ENCODE data around the gene EFCAB13.

DNA sequence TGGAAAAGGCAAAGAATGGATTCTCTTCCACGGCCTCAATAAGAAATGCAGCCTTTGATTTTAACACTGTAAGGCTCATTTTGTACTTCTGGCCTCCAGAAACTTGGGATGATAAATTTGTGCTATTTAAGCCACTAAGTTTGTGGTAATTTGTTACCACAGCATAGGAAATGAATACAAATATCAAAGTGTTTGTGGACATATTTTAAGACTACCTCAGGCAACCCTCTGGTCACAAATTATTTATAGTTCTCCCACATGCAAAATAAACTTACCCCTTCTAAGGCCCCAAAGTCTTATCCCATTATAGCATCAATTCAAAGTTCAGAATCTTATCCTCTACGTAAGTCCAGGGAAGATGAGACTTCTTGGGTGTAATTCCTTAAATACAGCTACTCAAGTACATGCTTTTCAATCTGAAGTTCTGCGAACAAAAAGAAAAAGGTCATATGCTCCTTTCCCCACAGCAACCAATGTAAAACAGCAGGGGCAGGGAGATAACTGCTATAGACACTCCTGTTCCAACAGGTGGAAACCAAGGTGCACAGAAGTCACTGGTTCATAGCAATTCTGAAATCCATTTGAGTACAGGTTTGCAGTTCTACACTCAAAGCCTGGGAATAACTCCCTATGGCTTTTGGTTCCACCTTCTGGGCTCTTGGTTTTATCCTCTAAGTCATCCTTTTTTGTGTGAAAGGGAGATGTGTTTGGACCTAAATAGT is 5.4 kb upstream of the EFCAB13 start:
- TF ChIP-seq, protein P1, sequence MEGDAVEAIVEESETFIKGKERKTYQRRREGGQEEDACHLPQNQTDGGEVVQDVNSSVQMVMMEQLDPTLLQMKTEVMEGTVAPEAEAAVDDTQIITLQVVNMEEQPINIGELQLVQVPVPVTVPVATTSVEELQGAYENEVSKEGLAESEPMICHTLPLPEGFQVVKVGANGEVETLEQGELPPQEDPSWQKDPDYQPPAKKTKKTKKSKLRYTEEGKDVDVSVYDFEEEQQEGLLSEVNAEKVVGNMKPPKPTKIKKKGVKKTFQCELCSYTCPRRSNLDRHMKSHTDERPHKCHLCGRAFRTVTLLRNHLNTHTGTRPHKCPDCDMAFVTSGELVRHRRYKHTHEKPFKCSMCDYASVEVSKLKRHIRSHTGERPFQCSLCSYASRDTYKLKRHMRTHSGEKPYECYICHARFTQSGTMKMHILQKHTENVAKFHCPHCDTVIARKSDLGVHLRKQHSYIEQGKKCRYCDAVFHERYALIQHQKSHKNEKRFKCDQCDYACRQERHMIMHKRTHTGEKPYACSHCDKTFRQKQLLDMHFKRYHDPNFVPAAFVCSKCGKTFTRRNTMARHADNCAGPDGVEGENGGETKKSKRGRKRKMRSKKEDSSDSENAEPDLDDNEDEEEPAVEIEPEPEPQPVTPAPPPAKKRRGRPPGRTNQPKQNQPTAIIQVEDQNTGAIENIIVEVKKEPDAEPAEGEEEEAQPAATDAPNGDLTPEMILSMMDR (IDR thresholded peaks at IDR 0.05), result no peak
- TF ChIP-seq POLR2A (IDR thresholded peaks at IDR 0.05) (no peak), POLR2AphosphoS5 (IDR thresholded peaks at IDR 0.05) (no peak)

Data from transverse colon (tissue), 4 donors.